SIG-M5 (cell line): ENCODE measurements around the gene CACNB4.
"Not testable (repeated sequence)": the region's sequence is repeated elsewhere in the genome, so short reads cannot be mapped to it uniquely, and the experiment has no call there.

Source experiments
- DNase-seq: peaks from one replicate; lab custom pipeline; 2025; lab: John Stamatoyannopoulos, UW

CACNB4 gene

GRCh38 chr2:151824886-151825285 lies 274.0 kb downstream of the CACNB4 start:
- no peak for DNase-seq

- no peak for DNase-seq
Measured at GRCh38 chr2:151823651-151824050, 275.2 kb downstream of the CACNB4 start.

GRCh38 chr2:151819920-151820319 lies 278.9 kb downstream of the CACNB4 start:
- no peak for DNase-seq

GRCh38 chr2:151817929-151818328 lies 280.9 kb downstream of the CACNB4 start:
- no peak for DNase-seq

GRCh38 chr2:151816843-151817242 lies 282.0 kb downstream of the CACNB4 start:
- no peak for DNase-seq

GRCh38 chr2:151815821-151816489 lies 282.9 kb downstream of the CACNB4 start:
- DNase-seq: no peak

- no peak for DNase-seq
Measured at GRCh38 chr2:151810489-151810888, 288.4 kb downstream of the CACNB4 start.

GRCh38 chr2:151809073-151809383 lies 289.8 kb downstream of the CACNB4 start:
- DNase-seq: no peak

GRCh38 chr2:151808258-151809072 lies 290.4 kb downstream of the CACNB4 start:
- no peak for DNase-seq

- DNase-seq: no peak
Measured at GRCh38 chr2:151805961-151806360, 292.9 kb downstream of the CACNB4 start.

- no peak for DNase-seq
Measured at GRCh38 chr2:151805343-151805742, 293.5 kb downstream of the CACNB4 start.

GRCh38 chr2:151803811-151804210 lies 295.0 kb downstream of the CACNB4 start:
- no peak for DNase-seq

- DNase-seq: no peak
Measured at GRCh38 chr2:151802315-151802714, 296.5 kb downstream of the CACNB4 start.

GRCh38 chr2:151799886-151800292 lies 299.0 kb downstream of the CACNB4 start:
- DNase-seq: no peak

GRCh38 chr2:151796774-151797173 lies 302.1 kb downstream of the CACNB4 start:
- no peak for DNase-seq

GRCh38 chr2:151795646-151796240 lies 303.1 kb downstream of the CACNB4 start:
- no peak for DNase-seq

GRCh38 chr2:151794422-151794821 lies 304.4 kb downstream of the CACNB4 start:
- not testable (repeated sequence) for DNase-seq

GRCh38 chr2:151793123-151793522 lies 305.7 kb downstream of the CACNB4 start:
- DNase-seq: no peak

- no peak for DNase-seq
Measured at GRCh38 chr2:151792589-151792988, 306.3 kb downstream of the CACNB4 start.

- DNase-seq: no peak
Measured at GRCh38 chr2:151791545-151791944, 307.3 kb downstream of the CACNB4 start.

GRCh38 chr2:151790689-151791088 lies 308.2 kb downstream of the CACNB4 start:
- no peak for DNase-seq

GRCh38 chr2:151789055-151789834 lies 309.6 kb downstream of the CACNB4 start:
- DNase-seq: no peak
